ENCODE data around the gene ERAP2.
A peak's percentile ranks its signal among the peaks of the same experiment; 100 is the strongest.

Gene ERAP2

GRCh38 chr5:96863949-96864584 is 12.2 kb upstream of the ERAP2 start:
- intact Hi-C loops (cut with DNase I; ENCODE audit: low total_unique reads): loop anchor here (10.0 kb wide), 1 partner anchor 131 kb away; no protein-coding TSS in a partner anchor
- no peaks in the 10 kb centered on the region for H3K36me3 ChIP-seq
- no peak for TF ChIP-seq CTCF (IDR thresholded peaks at IDR 0.05)

GRCh38 chr5:96864922-96865530 is 11.3 kb upstream of the ERAP2 start:
- DNase-seq: no peak
- H3K36me3 ChIP-seq: no peaks in the 10 kb centered on the region
- intact Hi-C loops (cut with DNase I; ENCODE audit: low total_unique reads): loop anchor here (5.0 to 10.0 kb wide), 2 partner anchors 130 to 297 kb away; no protein-coding TSS in a partner anchor
- H3K27ac ChIP-seq: no peak overlapping the region
- H3K4me3 ChIP-seq: no peak overlapping the region
- no peaks in the 10 kb centered on the region for H3K27me3 ChIP-seq
- H3K9me3 ChIP-seq: no peaks in the 10 kb centered on the region
- peaks cover 0 to 6% (median 0%) of the 10 kb centered on the region in 4 donors for H3K4me1 ChIP-seq
- no peak for TF ChIP-seq CTCF (IDR thresholded peaks at IDR 0.05)

More at GRCh38 chr5:96863949-96864584, 12.2 kb upstream of the ERAP2 start:
- H3K9me3 ChIP-seq: no peaks in the 10 kb centered on the region
- no peak overlapping the region for H3K4me3 ChIP-seq
- DNase-seq: no peak
- H3K27me3 ChIP-seq: no peaks in the 10 kb centered on the region
- H3K27ac ChIP-seq: no peak overlapping the region
- H3K4me1 ChIP-seq: no peaks in the 10 kb centered on the region

- no peak overlapping the region for H3K27ac ChIP-seq
- H3K36me3 ChIP-seq: no peaks in the 10 kb centered on the region
- peak; percentile 88 to 94 for TF ChIP-seq CTCF (IDR thresholded peaks at IDR 0.05)
- H3K27me3 ChIP-seq: no peaks in the 10 kb centered on the region
- no peak for DNase-seq
- intact Hi-C loops (cut with DNase I; ENCODE audit: low total_unique reads): loop anchor here (5.0 to 10.0 kb wide), 2 partner anchors 126 to 294 kb away; no protein-coding TSS in a partner anchor
- H3K4me1 ChIP-seq: peaks cover 0 to 6% (median 0%) of the 10 kb centered on the region in 4 donors
- H3K4me3 ChIP-seq: no peak overlapping the region
- no peaks in the 10 kb centered on the region for H3K9me3 ChIP-seq
Observed at GRCh38 chr5:96868603-96869371, 7.5 kb upstream of the ERAP2 start.

- intact Hi-C loops (cut with DNase I; ENCODE audit: low total_unique reads): loop anchor here (5.0 to 10.0 kb wide), 2 partner anchors 125 to 293 kb away; no protein-coding TSS in a partner anchor
Observed at GRCh38 chr5:96869372-96869641, 7.0 kb upstream of the ERAP2 start.

More at GRCh38 chr5:96869372-96869641, 7.0 kb upstream of the ERAP2 start:
- H3K36me3 ChIP-seq: no peaks in the 10 kb centered on the region
- TF ChIP-seq CTCF (IDR thresholded peaks at IDR 0.05): no peak
- DNase-seq: no peak
- peaks cover 0 to 6% (median 0%) of the 10 kb centered on the region in 4 donors for H3K4me1 ChIP-seq
- no peak overlapping the region for H3K27ac ChIP-seq
- no peaks in the 10 kb centered on the region for H3K9me3 ChIP-seq
- no peaks in the 10 kb centered on the region for H3K27me3 ChIP-seq
- no peak overlapping the region for H3K4me3 ChIP-seq
